Myocyte (in vitro differentiated cells): ENCODE data around the gene ANKFN1. TPM values are rescaled to one million over a fixed set of nuclear protein-coding genes. Genes with fewer than 3 reads are reported as not detected.

Experiments
- DNase-seq: peaks from one replicate; pipeline ENCODE4 v3.0.0-alpha.2; 2012; ENCODE audit warnings: low read depth
- total RNA-seq: library from RNA; depleted of rRNA; stranded (reverse); fragments of >200 nt; gene quantifications from 2 replicates; pipeline ENCODE4 v1.2.3, GENCODE V29; 2014

ANKFN1 gene
- total RNA-seq, 1 donor from 2014 or later = not detected

- DNase-seq = no peak
Measured at GRCh38 chr17:56434610-56435009, 281.3 kb downstream of the ANKFN1 start.

- no peak for DNase-seq
Measured at GRCh38 chr17:56436142-56436541, 282.9 kb downstream of the ANKFN1 start.

- DNase-seq = peak; percentile 42
Measured at GRCh38 chr17:56440419-56440818, 287.1 kb downstream of the ANKFN1 start.

GRCh38 chr17:56441308-56441707 lies 288.0 kb downstream of the ANKFN1 start:
- peak; percentile 24 for DNase-seq

GRCh38 chr17:56445692-56446411 lies 292.6 kb downstream of the ANKFN1 start:
- DNase-seq = no peak

- no peak for DNase-seq
Measured at GRCh38 chr17:56447171-56447570, 293.9 kb downstream of the ANKFN1 start.

- DNase-seq = no peak
Measured at GRCh38 chr17:56448371-56448770, 295.1 kb downstream of the ANKFN1 start.

GRCh38 chr17:56449176-56449575 lies 295.9 kb downstream of the ANKFN1 start:
- DNase-seq = no peak

GRCh38 chr17:56451629-56452028 lies 298.4 kb downstream of the ANKFN1 start:
- DNase-seq = no peak

- no peak for DNase-seq
Measured at GRCh38 chr17:56452461-56452860, 299.2 kb downstream of the ANKFN1 start.

GRCh38 chr17:56457501-56457900 lies 304.2 kb downstream of the ANKFN1 start:
- peak; percentile 34 for DNase-seq

GRCh38 chr17:56465886-56466285 lies 312.6 kb downstream of the ANKFN1 start:
- no peak for DNase-seq

- DNase-seq = no peak
Measured at GRCh38 chr17:56468840-56469239, 315.6 kb downstream of the ANKFN1 start.

GRCh38 chr17:56471696-56472095 lies 318.4 kb downstream of the ANKFN1 start:
- DNase-seq = no peak

- DNase-seq = no peak
Measured at GRCh38 chr17:56475116-56475515, 321.8 kb downstream of the ANKFN1 start.

GRCh38 chr17:56478836-56479447 lies 325.7 kb downstream of the ANKFN1 start:
- peak; percentile 58 for DNase-seq

- DNase-seq = no peak
Measured at GRCh38 chr17:56480501-56480900, 327.2 kb downstream of the ANKFN1 start.

GRCh38 chr17:56481659-56482058 lies 328.4 kb downstream of the ANKFN1 start:
- no peak for DNase-seq

- DNase-seq = no peak
Measured at GRCh38 chr17:56482229-56482628, 329.0 kb downstream of the ANKFN1 start.

- DNase-seq = no peak
Measured at GRCh38 chr17:56486732-56487131, 333.5 kb downstream of the ANKFN1 start.

- no peak for DNase-seq
Measured at GRCh38 chr17:56488800-56489199, 335.5 kb downstream of the ANKFN1 start.

GRCh38 chr17:56489980-56490379 lies 336.7 kb downstream of the ANKFN1 start:
- no peak for DNase-seq

GRCh38 chr17:56495556-56495955 lies 342.3 kb downstream of the ANKFN1 start:
- no peak for DNase-seq
